ENCODE measurements around the gene MORC2. TPM values are rescaled to one million over a fixed set of nuclear protein-coding genes. Genes with fewer than 3 reads are reported as not detected.

Gene MORC2
- total RNA-seq, 2 donors from 2014 or later = 34.9 to 36.3 TPM

DNA sequence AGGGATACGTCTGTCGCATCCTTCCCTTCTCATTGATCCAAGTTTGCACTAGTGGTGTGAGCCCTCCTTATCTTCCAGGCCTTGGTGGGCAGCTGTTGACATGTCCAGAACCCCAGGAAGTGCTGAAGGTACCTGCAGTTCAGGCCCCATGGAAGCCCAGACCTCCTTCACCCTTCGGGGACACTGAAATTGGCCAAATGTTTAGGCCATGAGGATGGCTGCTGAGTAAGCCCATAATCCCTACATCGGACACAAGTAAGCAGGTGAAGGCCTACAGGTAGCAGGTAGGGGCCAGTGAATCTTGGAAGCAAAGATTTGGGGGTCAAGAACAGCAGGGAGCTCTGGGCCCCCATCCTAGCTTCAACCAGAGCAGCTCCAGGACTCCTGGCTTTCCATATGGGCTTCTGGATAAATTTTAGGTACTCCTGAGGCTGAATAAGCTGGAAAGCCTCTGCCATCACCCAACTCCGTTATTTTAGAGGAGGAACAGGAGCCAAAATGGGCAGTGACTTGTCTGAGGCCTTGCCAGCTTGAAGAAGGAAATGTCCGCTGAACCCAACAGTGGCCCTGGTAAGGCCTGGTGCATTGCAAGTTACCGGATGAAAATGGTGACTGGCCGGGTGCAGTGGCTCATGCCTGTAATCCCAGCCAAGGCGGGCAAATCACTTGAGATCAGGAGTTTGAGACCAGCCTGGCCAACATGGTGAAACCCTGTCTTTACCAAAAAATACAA is 45.2 kb downstream of the MORC2 start:
- no peak overlapping the region for H3K27ac ChIP-seq (ENCODE audit: low read depth, low read length)
- TF ChIP-seq, protein P1, sequence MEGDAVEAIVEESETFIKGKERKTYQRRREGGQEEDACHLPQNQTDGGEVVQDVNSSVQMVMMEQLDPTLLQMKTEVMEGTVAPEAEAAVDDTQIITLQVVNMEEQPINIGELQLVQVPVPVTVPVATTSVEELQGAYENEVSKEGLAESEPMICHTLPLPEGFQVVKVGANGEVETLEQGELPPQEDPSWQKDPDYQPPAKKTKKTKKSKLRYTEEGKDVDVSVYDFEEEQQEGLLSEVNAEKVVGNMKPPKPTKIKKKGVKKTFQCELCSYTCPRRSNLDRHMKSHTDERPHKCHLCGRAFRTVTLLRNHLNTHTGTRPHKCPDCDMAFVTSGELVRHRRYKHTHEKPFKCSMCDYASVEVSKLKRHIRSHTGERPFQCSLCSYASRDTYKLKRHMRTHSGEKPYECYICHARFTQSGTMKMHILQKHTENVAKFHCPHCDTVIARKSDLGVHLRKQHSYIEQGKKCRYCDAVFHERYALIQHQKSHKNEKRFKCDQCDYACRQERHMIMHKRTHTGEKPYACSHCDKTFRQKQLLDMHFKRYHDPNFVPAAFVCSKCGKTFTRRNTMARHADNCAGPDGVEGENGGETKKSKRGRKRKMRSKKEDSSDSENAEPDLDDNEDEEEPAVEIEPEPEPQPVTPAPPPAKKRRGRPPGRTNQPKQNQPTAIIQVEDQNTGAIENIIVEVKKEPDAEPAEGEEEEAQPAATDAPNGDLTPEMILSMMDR (conservative IDR thresholded peaks at IDR 0.05) = no peak
- 95% methylated on average over 8 of the region's 9 CpGs for WGBS, 2 experiments (ENCODE audit: insufficient coverage in 1 of 2, insufficient read length in 1 of 2)
- H3K4me3 ChIP-seq (ENCODE audit: low read length) = no peak overlapping the region
- DNase-seq = no peak
- H3K4me3 Mint-ChIP-seq = no peak overlapping the region
- H3K4me1 Mint-ChIP-seq = no peaks in the 10 kb centered on the region
- H3K9me3 Mint-ChIP-seq = no peaks in the 10 kb centered on the region
- H3K27ac Mint-ChIP-seq = no peak overlapping the region
- no peak overlapping the region for H3K9ac ChIP-seq (ENCODE audit: extremely low read depth, low read length, poor library complexity, severe bottlenecking)
- H3K36me3 ChIP-seq (ENCODE audit: control insufficient read depth, insufficient read depth, low read length) = peaks cover 33% of the 10 kb centered on the region
- no peaks in the 10 kb centered on the region for H3K27me3 ChIP-seq (ENCODE audit: control insufficient read depth, insufficient read depth, low read length, poor library complexity, severe bottlenecking)
- H3K9me3 ChIP-seq (ENCODE audit: control insufficient read depth, low read length) = no peaks in the 10 kb centered on the region
- no peaks in the 10 kb centered on the region for H3K27me3 Mint-ChIP-seq (ENCODE audit: insufficient read depth)
- H3K4me1 ChIP-seq (ENCODE audit: control insufficient read depth, insufficient read depth, low read length) = no peaks in the 10 kb centered on the region
- H3K36me3 Mint-ChIP-seq (ENCODE audit: low read depth) = peaks cover 38% of the 10 kb centered on the region

DNA sequence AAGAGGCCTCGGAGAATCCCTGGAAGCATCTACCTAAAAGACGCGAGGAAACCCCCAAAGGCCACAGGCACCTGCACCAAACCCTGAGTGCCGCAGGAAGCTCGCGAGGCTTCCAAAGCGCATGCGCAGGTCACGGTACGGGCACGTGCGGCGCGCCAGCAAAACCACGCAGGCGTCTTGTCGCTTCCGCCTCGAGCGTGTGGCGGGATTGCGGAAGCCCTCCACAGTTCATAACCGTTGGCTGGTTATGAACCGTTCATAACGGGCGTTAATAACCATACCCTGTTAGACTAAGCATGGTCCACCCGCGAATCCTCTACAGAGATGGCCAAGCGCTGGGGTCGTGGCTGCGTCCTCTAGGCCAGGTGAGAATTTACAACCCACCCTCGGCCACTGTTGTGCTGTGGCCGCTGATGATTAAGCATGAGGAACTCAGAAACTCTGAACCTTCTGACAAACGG is 46.4 kb downstream of the MORC2 start:
- no peaks in the 10 kb centered on the region for H3K4me1 ChIP-seq (ENCODE audit: control insufficient read depth, insufficient read depth, low read length)
- H3K4me1 Mint-ChIP-seq = no peaks in the 10 kb centered on the region
- TF ChIP-seq, protein P1 (conservative IDR thresholded peaks at IDR 0.05) = no peak
- no peaks in the 10 kb centered on the region for H3K9me3 ChIP-seq (ENCODE audit: control insufficient read depth, low read length)
- no peak overlapping the region for H3K4me3 Mint-ChIP-seq
- H3K36me3 ChIP-seq (ENCODE audit: control insufficient read depth, insufficient read depth, low read length) = peaks cover 26% of the 10 kb centered on the region
- 94 to 96% methylated on average over 30 to 34 of the region's 34 CpGs for WGBS, 2 experiments (ENCODE audit: insufficient coverage in 1 of 2, insufficient read length in 1 of 2)
- H3K27ac Mint-ChIP-seq = no peak overlapping the region
- H3K27ac ChIP-seq (ENCODE audit: low read depth, low read length) = no peak overlapping the region
- no peaks in the 10 kb centered on the region for H3K27me3 ChIP-seq (ENCODE audit: control insufficient read depth, insufficient read depth, low read length, poor library complexity, severe bottlenecking)
- DNase-seq = no peak
- H3K27me3 Mint-ChIP-seq (ENCODE audit: insufficient read depth) = no peaks in the 10 kb centered on the region
- no peak overlapping the region for H3K9ac ChIP-seq (ENCODE audit: extremely low read depth, low read length, poor library complexity, severe bottlenecking)
- no peaks in the 10 kb centered on the region for H3K9me3 Mint-ChIP-seq
- no peak overlapping the region for H3K4me3 ChIP-seq (ENCODE audit: low read length)
- H3K36me3 Mint-ChIP-seq (ENCODE audit: low read depth) = peaks cover 27% of the 10 kb centered on the region

DNA sequence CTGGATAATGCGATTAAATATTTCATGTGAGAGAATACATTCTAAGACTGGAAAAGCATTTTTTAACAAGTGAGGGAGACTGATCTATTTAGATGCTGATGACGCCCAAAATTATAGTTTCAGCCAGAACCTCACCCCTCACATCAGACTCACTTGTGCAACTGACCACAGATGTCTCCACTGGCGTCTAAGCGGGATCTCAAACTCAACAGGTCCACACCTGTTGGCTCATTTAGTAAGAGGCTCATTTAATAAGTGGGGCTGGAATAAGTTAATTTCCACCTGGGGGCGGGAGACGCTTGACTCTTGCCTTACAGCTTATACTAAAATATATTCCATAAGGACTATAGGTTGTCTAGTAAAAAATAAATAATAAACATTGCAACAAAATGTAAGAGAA is 47.5 kb downstream of the MORC2 start:
- H3K9me3 ChIP-seq (ENCODE audit: control insufficient read depth, low read length) = no peaks in the 10 kb centered on the region
- DNase-seq = no peak
- TF ChIP-seq, protein P1 (conservative IDR thresholded peaks at IDR 0.05) = no peak
- H3K36me3 ChIP-seq (ENCODE audit: control insufficient read depth, insufficient read depth, low read length) = peaks cover 18% of the 10 kb centered on the region
- 89 to 93% methylated on average over 3 to 4 of the region's 6 CpGs for WGBS, 2 experiments (ENCODE audit: insufficient coverage in 1 of 2, insufficient read length in 1 of 2)
- Mint-ChIP-seq H3K36me3 (ENCODE audit: low read depth) (peaks cover 22% of the 10 kb centered on the region), H3K9me3 (no peaks in the 10 kb centered on the region), H3K4me3 (no peak overlapping the region), H3K4me1 (no peaks in the 10 kb centered on the region), H3K27ac (no peak overlapping the region), H3K27me3 (ENCODE audit: insufficient read depth) (no peaks in the 10 kb centered on the region)
- no peak overlapping the region for H3K9ac ChIP-seq (ENCODE audit: extremely low read depth, low read length, poor library complexity, severe bottlenecking)
- H3K4me3 ChIP-seq (ENCODE audit: low read length) = no peak overlapping the region
- H3K4me1 ChIP-seq (ENCODE audit: control insufficient read depth, insufficient read depth, low read length) = no peaks in the 10 kb centered on the region
- no peak overlapping the region for H3K27ac ChIP-seq (ENCODE audit: low read depth, low read length)
- no peaks in the 10 kb centered on the region for H3K27me3 ChIP-seq (ENCODE audit: control insufficient read depth, insufficient read depth, low read length, poor library complexity, severe bottlenecking)

All from endodermal cell (in vitro differentiated cells).